Right hindlimb (tissue), 1 donor: ENCODE measurements around the gene RIN3.

Source experiments
- DNase-seq: peaks from one replicate; pipeline ENCODE4 v3.0.0-alpha.2; 2018

The RIN3 gene

GRCh38 chr14:92726933-92727262 is 213.3 kb downstream of the RIN3 start:
- no peak for DNase-seq

GRCh38 chr14:92728759-92729364 is 215.3 kb downstream of the RIN3 start:
- no peak for DNase-seq

DNA sequence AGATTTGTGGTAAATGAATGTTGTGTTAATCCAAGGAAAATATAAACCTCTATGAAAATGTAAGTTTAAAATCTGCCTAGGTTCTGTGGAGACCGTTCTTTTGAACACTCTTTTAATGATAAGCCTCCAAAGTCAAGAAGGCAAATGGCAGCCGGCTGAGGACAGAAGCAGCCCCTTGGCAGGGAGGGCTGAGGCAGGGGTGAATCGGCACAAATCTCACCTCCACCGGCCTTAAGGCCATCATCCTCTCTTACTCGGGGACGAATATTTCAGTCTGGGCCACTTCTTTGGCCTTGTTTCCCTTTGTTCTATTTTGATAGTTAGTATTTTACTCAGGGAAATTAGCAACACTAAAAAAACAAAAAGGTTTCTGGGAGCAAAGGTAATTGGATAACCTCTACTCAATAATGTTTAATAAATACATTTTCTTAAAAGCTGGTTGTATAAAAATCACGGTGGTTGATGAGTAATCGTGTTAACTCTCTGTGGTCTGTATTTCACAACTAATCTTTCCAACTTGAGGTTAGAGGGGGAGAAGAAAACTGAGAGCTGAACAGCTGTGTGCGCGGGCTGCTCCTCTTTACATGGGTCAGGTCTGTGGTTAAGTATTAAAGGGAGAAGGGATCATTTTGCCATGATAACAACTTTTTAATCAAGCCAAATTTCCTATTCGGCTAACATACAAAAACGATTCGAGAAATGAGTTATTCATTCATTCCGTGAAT is 216.2 kb downstream of the RIN3 start:
- DNase-seq: no peak

DNA sequence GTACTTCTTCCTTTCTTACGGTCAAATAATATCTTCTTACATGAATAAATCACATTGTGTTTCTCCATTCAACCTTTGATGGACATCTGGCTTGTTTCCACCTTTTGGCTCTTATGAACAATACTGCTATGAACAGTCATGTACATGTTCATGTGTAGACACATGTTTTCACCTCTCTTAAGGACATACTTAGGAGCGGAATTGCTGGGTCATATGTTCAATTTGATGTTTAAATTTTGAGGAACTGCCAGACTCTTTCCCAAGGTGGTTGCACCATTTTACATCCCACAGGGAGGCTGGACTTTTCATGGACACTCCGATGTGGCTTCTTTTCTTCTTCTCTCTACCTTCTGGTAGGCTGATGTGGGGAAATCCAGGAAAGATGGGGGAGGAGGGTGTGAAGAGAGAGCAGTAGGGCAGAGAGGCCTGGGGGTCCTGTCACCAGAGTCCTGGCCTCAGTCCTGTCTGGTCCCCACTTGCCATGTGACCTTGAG is 218.1 kb downstream of the RIN3 start:
- no peak for DNase-seq

GRCh38 chr14:92733007-92733406 is 219.4 kb downstream of the RIN3 start:
- no peak for DNase-seq

DNA sequence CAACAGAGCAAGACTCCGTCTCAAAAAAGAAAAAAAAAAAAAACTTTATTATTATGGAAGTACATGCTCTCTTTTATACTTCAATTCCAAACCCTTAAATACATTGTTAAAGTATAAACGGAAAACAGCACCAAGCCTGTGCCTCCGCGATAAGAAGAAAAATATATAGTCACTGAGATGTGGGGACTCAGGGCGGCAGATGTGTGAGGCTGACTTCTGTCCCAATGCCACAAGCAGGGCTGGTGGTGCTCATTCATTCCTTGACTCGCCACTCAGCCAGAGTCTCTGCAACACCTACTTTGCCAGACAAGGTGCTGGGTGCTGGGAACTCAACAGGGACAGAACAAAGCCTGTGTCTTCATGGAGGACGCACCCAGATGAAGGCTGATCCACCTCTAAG is 221.0 kb downstream of the RIN3 start:
- no peak for DNase-seq

DNA sequence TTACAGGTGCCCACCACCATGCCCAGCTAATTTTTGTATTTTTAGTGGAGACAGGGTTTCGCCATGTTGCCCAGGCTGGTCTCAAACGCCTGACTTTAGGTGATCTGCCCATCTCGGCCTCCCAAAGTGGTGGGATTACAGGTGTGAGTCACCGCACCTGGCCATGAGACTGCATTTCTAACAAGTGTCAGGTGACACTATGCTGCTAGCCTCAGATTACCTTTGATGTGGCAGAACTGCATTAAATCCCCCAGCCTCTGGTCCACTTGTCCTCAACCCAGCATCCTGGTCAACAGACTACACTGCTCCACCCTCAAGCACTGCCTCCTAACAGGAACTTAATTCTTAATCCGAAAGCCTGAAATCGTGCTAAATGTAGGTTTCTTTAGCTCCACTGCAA is 221.8 kb downstream of the RIN3 start:
- DNase-seq: no peak

GRCh38 chr14:92737206-92737605 is 223.6 kb downstream of the RIN3 start:
- DNase-seq: no peak

GRCh38 chr14:92737619-92738188 is 224.1 kb downstream of the RIN3 start:
- DNase-seq: no peak
